Measurements from ENCODE around the gene PMFBP1.
"Not testable (repeated sequence)": the region's sequence is repeated elsewhere in the genome, so short reads cannot be mapped to it uniquely, and the experiment has no call there.

The PMFBP1 gene

GRCh38 chr16:72107371-72107770, 64.6 kb downstream of the PMFBP1 start:
- DNase-seq (ENCODE audit: low spot score): no peak

GRCh38 chr16:72105978-72106377, 66.0 kb downstream of the PMFBP1 start:
- DNase-seq (ENCODE audit: low spot score): no peak

- no peak for DNase-seq (ENCODE audit: low spot score)
These were observed 67.0 kb downstream of the PMFBP1 start for GRCh38 chr16:72104905-72105304.

- DNase-seq (ENCODE audit: low spot score): no peak
These were observed 70.8 kb downstream of the PMFBP1 start for GRCh38 chr16:72101195-72101594.

GRCh38 chr16:72099377-72099818, 72.6 kb downstream of the PMFBP1 start:
- DNase-seq (ENCODE audit: low spot score): peak; percentile 31

- no peak for DNase-seq (ENCODE audit: low spot score)
These were observed 73.0 kb downstream of the PMFBP1 start for GRCh38 chr16:72098936-72099335.

- DNase-seq (ENCODE audit: low spot score): no peak
These were observed 77.7 kb downstream of the PMFBP1 start for GRCh38 chr16:72094266-72094610.

- DNase-seq (ENCODE audit: low spot score): peak; percentile 98
These were observed 78.3 kb downstream of the PMFBP1 start, which contains the start of the genes DHX38 and TXNL4B for GRCh38 chr16:72093448-72094265. Gene DHX38 (plus strand): TSS chr16:72093847. CDS start chr16:72096158, 2,311 bp downstream. Gene TXNL4B (minus strand): TSS chr16:72093620. CDS start chr16:72090749, 2,871 bp downstream.

- DNase-seq (ENCODE audit: low spot score): peak; percentile 15
These were observed 79.0 kb downstream of the PMFBP1 start for GRCh38 chr16:72092832-72093447.

GRCh38 chr16:72091217-72091616, 80.7 kb downstream of the PMFBP1 start:
- DNase-seq (ENCODE audit: low spot score): no peak

GRCh38 chr16:72085002-72085401, 87.0 kb downstream of the PMFBP1 start:
- DNase-seq (ENCODE audit: low spot score): no peak

GRCh38 chr16:72084445-72084844, 87.5 kb downstream of the PMFBP1 start:
- no peak for DNase-seq (ENCODE audit: low spot score)

- no peak for DNase-seq (ENCODE audit: low spot score)
These were observed 88.1 kb downstream of the PMFBP1 start for GRCh38 chr16:72083778-72084404.

- DNase-seq (ENCODE audit: low spot score): not testable (repeated sequence)
These were observed 94.8 kb downstream of the PMFBP1 start for GRCh38 chr16:72076991-72077706.

GRCh38 chr16:72075067-72075466, 96.9 kb downstream of the PMFBP1 start:
- DNase-seq (ENCODE audit: low spot score): not testable (repeated sequence)

GRCh38 chr16:72073560-72074230, 98.3 kb downstream of the PMFBP1 start:
- DNase-seq (ENCODE audit: low spot score): no peak

- DNase-seq (ENCODE audit: low spot score): no peak
These were observed 99.2 kb downstream of the PMFBP1 start for GRCh38 chr16:72072514-72073342.
